KOPT-K1 (cell line): Measurements from ENCODE around the gene STMND1.

Experiments used
- H3K27ac ChIP-seq: fragments of 200-600 bp; sonication (generic); 2 replicates; pipeline ENCODE4 v1.5.1; 2016; ENCODE audit warnings: antibody characterized with exemption, mild to moderate bottlenecking, low read depth, low read length; ENCODE audit not compliant: poor library complexity, severe bottlenecking
- H3K36me3 ChIP-seq: fragments of 200-600 bp; sonication (generic); 2 replicates; pipeline ENCODE4 v1.5.1; 2017; ENCODE audit warnings: antibody characterized with exemption, mild to moderate bottlenecking, low read length, moderate library complexity; ENCODE audit not compliant: insufficient read depth
- H3K9me3 ChIP-seq: fragments of 200-600 bp; sonication (generic); 2 replicates; pipeline ENCODE4 v1.5.1; 2017; ENCODE audit warnings: antibody characterized with exemption, low read length, mild to moderate bottlenecking; ENCODE audit not compliant: insufficient read depth, poor library complexity, severe bottlenecking

Gene STMND1

DNA sequence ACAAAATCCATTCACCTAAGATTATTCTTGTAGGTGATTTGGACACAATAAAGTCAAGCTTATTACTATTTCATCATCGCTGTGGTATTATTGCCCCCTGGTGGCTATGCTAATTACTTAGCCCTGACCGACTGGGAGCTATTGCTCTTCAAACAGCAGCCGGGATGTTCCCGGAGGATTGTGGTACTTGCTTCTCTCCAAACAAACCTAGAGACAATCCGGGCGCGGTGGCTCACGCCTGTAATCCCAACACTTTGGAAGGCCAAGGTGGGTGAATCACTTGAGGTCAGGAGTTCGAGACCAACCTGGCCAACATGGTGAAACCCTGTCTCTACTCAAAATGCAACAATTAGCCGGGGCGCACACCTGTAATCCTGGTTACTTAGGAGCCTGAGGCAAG lies 15.4 kb upstream of the STMND1 start:
- H3K27ac ChIP-seq = no peak overlapping the region
- H3K9me3 ChIP-seq = peaks cover 9% of the 10 kb centered on the region
- H3K36me3 ChIP-seq = no peaks in the 10 kb centered on the region

DNA sequence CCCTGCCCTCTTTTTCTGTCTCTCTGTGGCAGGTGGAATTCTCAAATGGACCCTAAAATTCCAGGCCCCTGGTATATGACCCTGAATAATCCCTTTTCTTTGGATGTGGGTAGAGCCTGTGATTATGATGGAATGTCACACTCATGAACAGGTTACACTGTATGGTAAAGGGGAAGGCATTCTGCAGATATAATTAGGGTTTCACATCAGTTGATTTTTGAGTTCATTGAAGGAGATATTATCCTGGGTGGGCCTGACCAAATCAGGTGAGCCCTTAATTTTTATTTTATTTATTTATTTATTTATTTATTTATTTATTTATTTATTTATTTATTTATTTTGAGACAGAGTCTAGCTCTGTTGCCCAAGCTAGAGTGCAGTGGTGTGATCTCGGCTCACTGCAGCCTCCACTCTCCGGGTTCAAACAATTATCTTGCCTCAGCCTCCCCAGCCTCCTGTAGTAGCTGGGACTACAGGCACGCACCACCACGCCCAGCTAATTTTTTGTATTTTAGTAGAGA lies 13.7 kb upstream of the STMND1 start:
- H3K27ac ChIP-seq = no peak overlapping the region
- peaks cover 9% of the 10 kb centered on the region for H3K9me3 ChIP-seq
- H3K36me3 ChIP-seq = no peaks in the 10 kb centered on the region

DNA sequence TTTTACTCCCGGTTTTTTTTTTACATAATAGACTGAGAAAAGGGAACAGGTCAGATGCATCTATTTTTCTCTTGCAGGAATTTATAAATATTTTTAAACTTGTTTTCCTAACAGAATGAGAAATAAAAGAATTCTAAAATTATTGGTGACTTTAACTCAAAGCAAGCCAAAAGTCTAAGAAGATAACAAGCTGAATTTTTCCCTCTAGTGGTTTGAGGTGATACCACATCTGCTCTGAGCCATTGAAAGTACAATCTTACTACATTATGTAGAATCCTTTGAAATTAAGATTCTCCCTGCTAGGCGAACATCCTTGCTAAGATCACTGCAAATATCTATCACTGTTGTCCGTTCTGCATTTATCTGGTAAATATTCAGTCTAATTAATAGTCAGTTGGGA lies 10.7 kb upstream of the STMND1 start:
- no peaks in the 10 kb centered on the region for H3K36me3 ChIP-seq
- peaks cover 9% of the 10 kb centered on the region for H3K9me3 ChIP-seq
- no peak overlapping the region for H3K27ac ChIP-seq

DNA sequence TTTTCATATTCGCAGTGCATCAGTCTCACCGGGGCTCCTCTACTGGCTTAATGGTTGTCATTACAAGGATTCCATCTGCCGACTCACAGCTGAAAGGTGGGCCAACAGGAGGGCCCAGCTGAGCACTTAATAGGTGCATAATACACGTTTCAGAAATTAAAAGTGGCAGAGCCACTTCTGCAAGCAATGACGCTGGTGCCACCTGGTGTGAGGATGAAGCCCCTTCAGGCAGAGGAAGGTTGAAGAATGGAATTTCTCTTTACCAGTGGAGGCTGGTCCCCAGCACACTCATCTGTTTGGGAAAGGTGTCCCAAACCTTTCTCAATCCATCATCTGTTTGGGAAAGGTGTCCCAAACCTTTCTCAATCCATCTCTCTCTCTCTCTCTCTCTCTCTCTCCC lies 8.2 kb upstream of the STMND1 start:
- Histone ChIP-seq H3K36me3 (no peaks in the 10 kb centered on the region), H3K27ac (no peak overlapping the region), H3K9me3 (peaks cover 9% of the 10 kb centered on the region)

DNA sequence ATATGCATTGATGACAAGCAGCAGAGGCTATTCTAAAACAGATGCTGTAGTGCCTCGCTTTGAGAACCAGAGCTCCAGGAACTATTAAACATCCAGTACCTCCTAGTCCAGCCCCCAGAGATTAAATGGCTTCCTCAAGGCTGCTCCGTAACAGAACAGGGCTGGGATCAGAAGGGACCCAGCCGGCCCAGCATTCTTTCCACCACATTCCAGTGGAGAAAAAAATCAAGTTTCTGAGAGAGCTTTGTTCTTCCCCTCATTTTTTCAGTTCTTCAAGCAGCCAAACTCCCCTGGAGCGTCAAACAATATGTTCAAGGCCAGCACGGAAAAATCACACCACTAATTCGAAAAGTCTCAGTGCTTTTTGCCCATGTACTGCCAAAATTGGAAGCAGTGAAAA lies 5.8 kb upstream of the STMND1 start:
- H3K36me3 ChIP-seq = no peaks in the 10 kb centered on the region
- no peaks in the 10 kb centered on the region for H3K9me3 ChIP-seq
- no peak overlapping the region for H3K27ac ChIP-seq

DNA sequence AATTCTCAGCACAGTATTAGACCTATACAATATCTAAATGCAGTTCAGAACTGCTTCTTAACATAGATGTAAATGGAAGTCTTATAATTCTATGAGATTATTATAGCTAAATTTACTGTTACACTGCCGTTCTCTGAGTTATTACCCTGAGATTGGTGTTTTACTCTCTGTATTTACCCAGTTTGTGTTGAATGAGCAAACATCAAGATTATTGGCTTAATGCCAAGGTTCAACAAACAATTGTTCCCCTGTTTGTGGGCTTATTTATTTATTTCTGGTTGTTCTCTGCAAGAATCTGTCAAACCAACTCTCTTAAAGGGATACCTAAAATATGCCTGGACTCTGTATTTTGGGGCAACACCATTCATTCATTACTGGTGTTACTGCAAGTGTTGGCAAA lies 5.2 kb upstream of the STMND1 start:
- H3K36me3 ChIP-seq = no peaks in the 10 kb centered on the region
- no peaks in the 10 kb centered on the region for H3K9me3 ChIP-seq
- H3K27ac ChIP-seq = no peak overlapping the region

DNA sequence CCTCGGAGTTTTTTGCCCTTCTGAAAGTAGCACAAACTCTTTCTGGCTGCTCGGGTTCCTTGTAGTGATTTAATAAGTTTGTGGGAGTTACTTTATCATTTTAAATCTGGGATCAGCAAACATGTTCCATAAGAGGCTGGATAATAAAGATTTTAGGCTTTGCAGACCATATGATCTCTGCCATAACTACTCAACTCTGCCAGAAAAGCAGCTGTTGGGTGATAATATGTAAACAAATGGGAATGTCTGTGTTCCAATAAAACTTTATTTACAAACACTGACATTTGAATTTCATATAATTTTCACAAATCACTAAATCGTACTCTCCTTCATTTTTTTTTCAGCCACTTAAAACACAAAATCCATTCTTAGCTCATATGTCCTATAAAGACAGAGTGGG lies 3.9 kb upstream of the STMND1 start:
- Histone ChIP-seq H3K27ac (no peak overlapping the region), H3K9me3 (no peaks in the 10 kb centered on the region), H3K36me3 (no peaks in the 10 kb centered on the region)

DNA sequence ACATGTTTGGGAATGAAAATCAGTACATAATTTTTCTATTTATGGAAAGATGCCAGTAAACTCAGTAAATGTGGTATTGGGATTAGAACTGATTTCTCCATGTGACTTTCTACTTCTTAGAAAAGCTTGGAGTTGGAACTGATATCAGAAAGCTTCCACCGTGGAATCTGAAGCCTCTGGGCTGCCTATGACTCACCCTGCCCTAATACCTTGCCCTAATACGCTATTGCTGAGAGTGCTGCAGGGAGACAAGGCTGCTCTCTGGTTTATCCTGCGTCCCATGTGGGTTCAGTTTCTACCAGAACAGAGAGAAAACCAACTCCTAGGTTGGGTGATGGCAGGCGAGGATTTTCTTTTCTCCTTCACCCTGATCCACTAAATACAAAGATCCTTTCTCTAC lies 3.3 kb upstream of the STMND1 start:
- H3K36me3 ChIP-seq = no peaks in the 10 kb centered on the region
- no peaks in the 10 kb centered on the region for H3K9me3 ChIP-seq
- H3K27ac ChIP-seq = no peak overlapping the region

DNA sequence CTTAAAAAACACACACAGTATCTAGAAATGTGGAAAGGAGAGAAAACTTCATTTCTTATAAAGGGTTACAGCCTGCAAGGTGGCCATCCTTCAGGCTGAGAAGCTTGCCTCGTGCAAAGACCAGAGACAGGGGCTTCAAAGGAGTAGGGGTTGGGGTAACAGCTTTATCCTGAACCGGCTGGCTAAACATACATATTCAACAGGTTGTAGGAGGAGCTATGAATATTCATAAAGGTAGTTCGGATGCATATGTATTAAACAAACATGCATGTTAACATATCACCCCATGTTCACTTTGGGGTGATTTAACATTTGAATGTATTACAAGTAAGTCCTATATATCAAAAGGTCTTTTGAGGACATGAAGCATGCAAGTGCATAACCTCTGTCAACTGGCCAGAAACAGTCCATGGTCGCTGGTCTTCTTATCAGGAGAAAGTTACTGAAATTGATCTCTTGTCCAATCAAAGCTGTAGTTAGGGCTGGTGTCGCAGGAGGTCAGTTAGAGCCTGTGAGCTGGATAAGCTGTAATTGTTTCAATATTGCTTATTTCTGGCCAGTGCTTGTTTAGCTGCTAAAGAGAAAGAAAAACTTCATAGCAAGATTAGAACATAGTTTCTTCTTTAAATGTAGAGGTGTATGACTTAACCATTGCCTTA lies 2.3 kb upstream of the STMND1 start:
- H3K27ac ChIP-seq = no peak overlapping the region
- no peaks in the 10 kb centered on the region for H3K9me3 ChIP-seq
- H3K36me3 ChIP-seq = no peaks in the 10 kb centered on the region

DNA sequence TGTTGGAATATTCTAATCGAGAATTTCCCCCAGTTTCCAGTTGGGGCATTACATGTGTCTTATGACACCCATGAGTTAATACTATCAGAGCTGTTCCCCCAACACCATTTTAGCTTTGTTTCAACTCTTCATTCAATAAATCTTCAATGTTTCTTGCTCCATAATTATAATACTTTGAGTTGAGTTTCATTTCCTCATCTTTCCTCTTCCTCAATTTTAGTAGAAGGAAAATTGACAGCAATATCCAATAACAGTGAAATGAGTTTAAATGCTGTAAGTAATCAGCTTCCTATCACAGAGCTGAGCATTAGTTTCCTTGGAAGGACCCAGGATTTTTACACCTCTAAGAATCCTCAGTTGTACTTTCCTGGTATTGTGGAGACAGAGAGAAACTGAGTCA lies 1.0 kb upstream of the STMND1 start:
- Histone ChIP-seq H3K9me3 (no peaks in the 10 kb centered on the region), H3K27ac (no peak overlapping the region), H3K36me3 (no peaks in the 10 kb centered on the region)

DNA sequence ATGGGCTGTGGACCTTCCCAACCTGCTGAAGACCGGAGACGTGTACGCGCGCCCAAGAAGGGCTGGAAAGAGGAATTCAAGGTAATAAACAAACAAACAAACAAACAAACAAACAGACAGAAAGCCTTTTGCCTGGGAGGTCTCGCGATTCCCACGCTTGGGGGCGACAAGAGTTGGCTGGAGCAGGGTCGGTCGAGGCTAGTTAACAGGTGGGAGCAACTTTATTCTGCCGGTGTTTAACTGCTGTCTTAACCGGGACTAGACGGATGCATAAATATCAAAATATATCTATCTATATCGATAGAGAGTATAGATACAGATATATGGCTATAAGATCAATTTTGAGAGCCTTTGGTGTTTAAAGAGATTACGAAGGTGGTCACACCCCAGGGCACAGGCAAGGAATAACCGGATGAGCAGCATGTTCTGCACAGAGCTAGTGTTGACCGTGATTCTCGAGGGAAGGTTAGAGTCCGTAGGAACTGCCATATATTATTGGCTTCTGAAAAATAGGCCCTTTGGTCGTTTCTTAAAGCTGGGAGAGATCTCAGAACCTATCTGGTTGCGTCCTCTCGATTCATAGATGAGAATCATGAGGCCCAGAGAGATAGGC lies 514 bp downstream of the STMND1 start:
- Histone ChIP-seq H3K9me3 (no peaks in the 10 kb centered on the region), H3K36me3 (no peaks in the 10 kb centered on the region), H3K27ac (no peak overlapping the region)

DNA sequence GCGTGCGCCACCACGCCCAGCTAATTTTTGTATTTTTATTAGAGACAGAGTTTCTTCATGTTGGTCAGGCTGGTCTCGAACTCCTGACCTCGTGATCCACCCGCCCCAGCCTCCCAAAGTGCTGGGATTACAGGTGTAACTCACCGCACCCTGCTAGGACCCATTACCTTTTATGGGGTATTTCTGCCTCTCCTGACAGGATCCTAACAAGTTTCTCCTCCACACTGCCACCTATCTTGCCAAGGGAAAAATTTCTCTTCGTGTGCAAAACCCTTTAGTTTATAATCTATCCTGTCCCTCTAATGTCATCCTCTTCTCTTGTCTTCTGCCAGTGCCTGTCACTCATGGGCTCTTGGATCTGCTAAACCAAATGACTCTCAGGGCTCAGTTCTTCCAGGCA lies 1.9 kb downstream of the STMND1 start:
- Histone ChIP-seq H3K9me3 (no peaks in the 10 kb centered on the region), H3K27ac (no peak overlapping the region), H3K36me3 (no peaks in the 10 kb centered on the region)

DNA sequence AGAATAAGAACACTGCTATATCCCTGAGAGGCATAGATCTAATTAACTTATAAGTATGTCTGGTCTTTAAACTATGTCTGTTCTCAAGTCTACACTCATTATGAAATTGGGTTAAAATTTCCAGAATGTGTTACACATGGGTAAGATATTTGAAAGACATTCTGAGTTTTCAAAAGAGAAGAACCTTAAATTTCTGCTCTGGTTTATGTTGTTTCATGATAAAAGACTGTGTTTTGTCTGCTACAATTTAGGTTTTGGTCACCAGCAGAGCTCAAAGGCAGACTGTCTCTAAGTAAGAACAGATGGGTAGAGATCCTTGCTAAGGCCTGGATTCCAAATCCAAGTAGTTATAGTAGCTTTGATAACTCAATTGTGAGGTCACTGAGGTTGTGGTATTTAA lies 6.0 kb downstream of the STMND1 start:
- no peaks in the 10 kb centered on the region for H3K9me3 ChIP-seq
- H3K27ac ChIP-seq = no peak overlapping the region
- H3K36me3 ChIP-seq = no peaks in the 10 kb centered on the region

DNA sequence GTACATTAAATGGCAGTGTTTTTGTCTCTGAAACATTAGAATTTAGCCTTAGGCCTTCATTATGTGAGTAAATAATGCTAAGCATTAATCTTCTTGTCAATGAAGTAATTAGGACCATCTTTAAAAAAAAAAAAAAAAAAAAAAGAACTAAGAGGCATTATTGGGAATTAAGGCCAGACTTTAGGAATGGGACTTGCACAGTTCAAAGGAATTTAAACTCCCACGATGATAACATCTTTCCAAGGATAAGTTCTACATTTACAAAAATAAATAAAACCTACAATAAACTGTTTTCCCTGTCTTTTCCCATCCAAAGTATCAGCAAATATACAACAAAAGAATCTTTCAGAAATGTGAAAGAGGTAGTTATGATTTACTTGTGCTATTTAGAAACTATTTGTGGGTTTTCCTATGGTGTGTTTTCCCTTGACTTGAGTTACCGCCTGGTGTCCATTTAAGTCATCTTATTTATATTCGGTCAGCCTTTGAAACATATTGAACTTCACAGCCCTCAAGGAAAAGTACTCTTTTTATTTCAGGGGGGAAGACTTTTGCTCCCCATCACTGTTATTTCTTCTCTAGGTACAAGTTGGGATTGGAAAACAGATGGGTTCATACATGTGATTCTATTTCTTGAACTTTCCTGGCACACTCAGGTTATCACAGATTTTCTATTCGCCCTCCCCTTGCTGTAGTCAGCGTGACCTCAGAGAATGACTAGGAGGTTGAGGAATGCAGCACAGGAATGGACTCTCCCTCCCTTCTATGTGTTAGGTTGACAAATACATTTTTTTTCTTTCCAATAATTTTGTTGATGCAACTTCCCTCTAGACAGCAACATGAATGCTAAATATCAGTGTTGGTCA lies 13.6 kb downstream of the STMND1 start:
- H3K27ac ChIP-seq = no peak overlapping the region
- no peaks in the 10 kb centered on the region for H3K36me3 ChIP-seq
- no peaks in the 10 kb centered on the region for H3K9me3 ChIP-seq

DNA sequence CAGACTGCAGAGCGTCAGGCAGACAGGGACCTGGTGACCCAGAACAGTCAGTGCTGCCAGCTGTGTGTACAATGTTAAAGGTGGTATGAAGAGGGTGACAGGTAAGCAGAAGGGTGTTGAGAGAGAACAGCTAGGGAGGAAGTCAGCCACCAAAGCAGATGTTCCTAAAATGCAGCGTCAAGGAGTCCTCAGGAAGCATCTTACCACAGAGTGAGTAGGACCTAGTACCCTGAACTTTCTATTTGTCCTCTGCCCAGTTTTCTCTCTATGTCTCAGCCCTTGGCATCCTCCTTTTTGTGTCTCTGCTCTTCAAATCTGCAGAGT lies 14.2 kb downstream of the STMND1 start:
- Histone ChIP-seq H3K36me3 (no peaks in the 10 kb centered on the region), H3K9me3 (no peaks in the 10 kb centered on the region), H3K27ac (no peak overlapping the region)
